H1 (cell line): ENCODE data around the gene CLDN7. TPM values are rescaled to one million over a fixed set of nuclear protein-coding genes. Genes with fewer than 3 reads are reported as not detected.

Experiments used
- CTCF ChIA-PET: fragments of 300-600 bp; sonication (Branson Sonifier 250); formaldehyde crosslinking; loops from one replicate; lab custom pipeline; 2021; ENCODE audit not compliant: partially characterized antibody; lab: Charles Lee
- POLR2A ChIA-PET: fragments of 300-600 bp; sonication (Branson Sonifier 250); formaldehyde crosslinking; loops from one replicate; lab custom pipeline; 2021; ENCODE audit warnings: inconsistent platforms; ENCODE audit not compliant: partially characterized antibody; lab: Charles Lee
- DNase-seq, 2 experiments: peaks; one replicate each; pipeline versions ENCODE4 v3.0.0 to v3.0.0-alpha.2; 2010 to 2022; ENCODE audit warnings: low spot score in 2 of 2, low read depth in 1 of 2, mixed read lengths in 1 of 2
- FAIRE-seq: peaks from 2 replicates; lab custom pipeline; 2011; peaks lifted over from hg19 to GRCh38; lab: Jason Lieb, UNC
- H2AFZ ChIP-seq: 2 replicates; pipeline ENCODE4 v1.8.1; 2012; ENCODE audit warnings: low read length, inconsistent platforms
- H2AK5ac ChIP-seq: 2 replicates; pipeline ENCODE4 v1.6.1; 2013; ENCODE audit warnings: low read depth, low read length
- H2BK120ac ChIP-seq: replicated peaks from 2 replicates; pipeline ENCODE3; 2013; ENCODE audit warnings: low read depth, low read length, inconsistent platforms
- H2BK12ac ChIP-seq: 2 replicates; pipeline ENCODE4 v1.6.1; 2013; ENCODE audit warnings: low read depth, low read length
- H2BK15ac ChIP-seq: 2 replicates; pipeline ENCODE4 v1.6.1; 2013; ENCODE audit warnings: low read length
- H2BK20ac ChIP-seq: 2 replicates; pipeline ENCODE4 v1.6.1; 2013; ENCODE audit warnings: low read length
- H2BK5ac ChIP-seq: 2 replicates; pipeline ENCODE4 v1.6.1; 2013; ENCODE audit warnings: low read depth, low read length
- H3K14ac ChIP-seq: 2 replicates; pipeline ENCODE4 v1.6.1; 2013; ENCODE audit warnings: inconsistent platforms; ENCODE audit not compliant: insufficient read length
- H3K18ac ChIP-seq: 2 replicates; pipeline ENCODE4 v1.6.1; 2013; ENCODE audit warnings: low read length; ENCODE audit errors: extremely low read depth
- H3K23ac ChIP-seq: 2 replicates; pipeline ENCODE4 v1.6.1; 2013; ENCODE audit warnings: inconsistent platforms; ENCODE audit not compliant: insufficient read length
- H3K23me2 ChIP-seq: 2 replicates; pipeline ENCODE4 v1.6.1; 2013; ENCODE audit warnings: low read depth, low read length
- H3K27ac ChIP-seq: 2 replicates; pipeline ENCODE4 v1.6.1; 2011; ENCODE audit warnings: low read depth, low read length, inconsistent platforms
- H3K27me3 ChIP-seq, 4 experiments: replicated peaks in 1 of 4; 1 replicate in 1 of 4; 2 replicates in 3 of 4; pipeline versions ENCODE4 v1.6.1 to v1.8.1; 2011 to 2013; ENCODE audit warnings: low read length in 3 of 4, mild to moderate bottlenecking in 3 of 4, inconsistent platforms in 2 of 4, mixed read lengths in 2 of 4, moderate library complexity in 1 of 4; ENCODE audit not compliant: control insufficient read depth in 3 of 4, insufficient read depth in 3 of 4; ENCODE audit errors: extremely low read depth in 1 of 4
- H3K36me3 ChIP-seq, 4 experiments: 2 replicates each; pipeline versions ENCODE4 v1.6.1 to v1.8.1; 2011 to 2013; ENCODE audit warnings: mild to moderate bottlenecking in 4 of 4, low read length in 3 of 4, moderate library complexity in 2 of 4, control low read depth in 1 of 4, inconsistent platforms in 1 of 4; ENCODE audit not compliant: insufficient read depth in 4 of 4, control insufficient read depth in 2 of 4
- H3K4ac ChIP-seq: replicated peaks from 2 replicates; pipeline ENCODE3; 2013; ENCODE audit warnings: low read length, low read depth, mixed read lengths, inconsistent platforms; ENCODE audit not compliant: insufficient read length
- H3K4me1 ChIP-seq, 4 experiments: replicated peaks in 1 of 4; 1 replicate in 1 of 4; 2 replicates in 3 of 4; pipeline versions ENCODE4 v1.6.1 to v1.8.1; 2011 to 2013; ENCODE audit warnings: low read length in 3 of 4, inconsistent platforms in 2 of 4, mixed read lengths in 1 of 4; ENCODE audit not compliant: insufficient read depth in 4 of 4, control insufficient read depth in 3 of 4
- H3K4me2 ChIP-seq, 2 experiments: 2 replicates each; pipeline versions ENCODE4 v1.6.1 to v1.8.1; 2011 to 2013; ENCODE audit warnings: low read depth in 2 of 2, low read length in 2 of 2, control low read depth in 1 of 2, inconsistent platforms in 1 of 2, mild to moderate bottlenecking in 1 of 2; ENCODE audit not compliant: insufficient read depth in 1 of 2
- H3K4me3 ChIP-seq, 4 experiments: fragments of 200-600, 300-600 bp in 1 of 4; sonication (generic), shearing (Covaris generic), sonication (Bioruptor Twin) in 1 of 4; 2 replicates each; pipeline versions ENCODE4 v1.5.1 to v1.8.1; 2011 to 2016; ENCODE audit warnings: low read length in 4 of 4, low read depth in 3 of 4, control low read depth in 2 of 4, inconsistent platforms in 2 of 4, mild to moderate bottlenecking in 2 of 4, mixed read lengths in 1 of 4, moderate library complexity in 1 of 4; ENCODE audit not compliant: insufficient read depth in 2 of 4; ENCODE audit errors: extremely low read depth in 1 of 4
- H3K56ac ChIP-seq: replicated peaks from 2 replicates; pipeline ENCODE3; 2013; ENCODE audit warnings: low read depth, mild to moderate bottlenecking, mixed read lengths, low read length, inconsistent platforms; ENCODE audit not compliant: insufficient read length
- H3K79me1 ChIP-seq: 2 replicates; pipeline ENCODE4 v1.6.1; 2013; ENCODE audit warnings: low read depth, low read length, control low read depth
- H3K79me2 ChIP-seq, 2 experiments: 2 replicates each; pipeline versions ENCODE4 v1.6.1 to v1.8.1; 2012 to 2013; ENCODE audit warnings: low read length in 2 of 2, mild to moderate bottlenecking in 2 of 2, inconsistent platforms in 1 of 2; ENCODE audit not compliant: insufficient read depth in 2 of 2, control insufficient read depth in 1 of 2
- H3K9ac ChIP-seq, 4 experiments: replicated peaks in 1 of 4; 1 replicate in 1 of 4; 2 replicates in 3 of 4; pipeline versions ENCODE4 v1.6.1 to v1.8.1; 2011 to 2013; ENCODE audit warnings: low read depth in 3 of 4, low read length in 3 of 4, control low read depth in 2 of 4, mild to moderate bottlenecking in 2 of 4, moderate library complexity in 2 of 4, inconsistent platforms in 1 of 4; ENCODE audit errors: extremely low read depth in 1 of 4
- H3K9me3 ChIP-seq, 2 experiments: 2 replicates each; pipeline versions ENCODE4 v1.6.1 to v1.8.1; 2012 to 2013; ENCODE audit warnings: mild to moderate bottlenecking in 2 of 2, moderate library complexity in 2 of 2, control low read depth in 1 of 2, inconsistent platforms in 1 of 2, low read depth in 1 of 2, low read length in 1 of 2, mixed read lengths in 1 of 2; ENCODE audit not compliant: insufficient read depth in 2 of 2
- H4K20me1 ChIP-seq, 2 experiments: replicated peaks in 1 of 2; 2 replicates each; pipeline versions ENCODE3 to v1.8.1; 2011 to 2013; ENCODE audit warnings: inconsistent platforms in 2 of 2, low read length in 2 of 2, mild to moderate bottlenecking in 1 of 2; ENCODE audit not compliant: insufficient read depth in 2 of 2, control insufficient read depth in 1 of 2
- H4K5ac ChIP-seq: 2 replicates; pipeline ENCODE4 v1.6.1; 2013; ENCODE audit warnings: low read length, low read depth, mixed read lengths, inconsistent platforms; ENCODE audit not compliant: insufficient read length
- H4K8ac ChIP-seq: 2 replicates; pipeline ENCODE4 v1.8.0; 2013; ENCODE audit warnings: mild to moderate bottlenecking, moderate library complexity, low read length, inconsistent platforms; ENCODE audit not compliant: insufficient read depth; ENCODE audit errors: extremely low read depth
- H4K91ac ChIP-seq: replicated peaks from 2 replicates; pipeline ENCODE3; 2013; ENCODE audit warnings: low read length, mixed read lengths, inconsistent platforms; ENCODE audit not compliant: insufficient read length
- ASH2L ChIP-seq: fragments of 200-600, 300-600 bp; sonication (generic); IDR thresholded peaks from one replicate; pipeline ENCODE4 v1.7.1; 2017; ENCODE audit warnings: low read length
- CHD1 ChIP-seq: IDR thresholded peaks from 2 replicates; pipeline ENCODE4 v1.6.1; 2012; ENCODE audit warnings: low read depth, low read length, improper control_type of control experiment
- CREB1 ChIP-seq: IDR thresholded peaks from 2 replicates; pipeline ENCODE4 v1.6.1; 2012; ENCODE audit warnings: inconsistent platforms
- NRF1 ChIP-seq: IDR thresholded peaks from 2 replicates; pipeline ENCODE4 v1.6.1; 2011; ENCODE audit warnings: mild to moderate bottlenecking, low read depth, low read length, improper control_type of control experiment
- POLR2A ChIP-seq, 2 experiments: IDR thresholded peaks; 1 replicate in 1 of 2; 2 replicates in 1 of 2; pipeline ENCODE4 v1.6.1; 2011; ENCODE audit warnings: low read depth in 2 of 2, low read length in 2 of 2, mild to moderate bottlenecking in 2 of 2; ENCODE audit errors: control extremely low read depth in 1 of 2
- POLR2AphosphoS5 ChIP-seq: IDR thresholded peaks from 2 replicates; pipeline ENCODE4 v1.6.1; 2011; ENCODE audit warnings: low read depth, low read length
- ZNF274 ChIP-seq: IDR thresholded peaks from 2 replicates; pipeline ENCODE4 v1.7.0; 2012; ENCODE audit warnings: low read length, borderline replicate concordance; ENCODE audit errors: extremely low read depth
- WGBS, 2 experiments: shearing (Covaris generic) in 1 of 2; methylation state at CpG; one replicate each; pipeline versions ENCODE4 v1.1.6 to v1.1.7; 2013 to 2015; ENCODE audit warnings: low lambda C conversion rate in 2 of 2, mixed read lengths in 2 of 2, inconsistent platforms in 1 of 2, low coverage in 1 of 2, missing lambda C conversion rate in 1 of 2; ENCODE audit not compliant: insufficient replicate concordance in 2 of 2, insufficient coverage in 1 of 2, insufficient read length in 1 of 2; ENCODE audit errors: extremely low coverage in 1 of 2, missing lambda C conversion rate in 1 of 2; 5-methylcytosine and 5-hydroxymethylcytosine counted together
- polyA plus RNA-seq, 7 experiments: library from polyadenylated mRNA; depleted of rRNA in 3 of 7; stranded (reverse) in 5 of 7; unstranded in 2 of 7; fragments of >200 nt in 5 of 7; fragments of 200-250 nt in 2 of 7; gene quantifications; 1 replicate in 5 of 7; 2 replicates in 1 of 7; 4 replicates in 1 of 7; pipeline versions ENCODE4 v1.2.1 to v1.2.3, GENCODE V29; 2011 to 2013; ENCODE audit warnings: missing spikeins in 2 of 7, mixed read lengths in 2 of 7
- total RNA-seq: library from RNA; stranded (reverse); fragmentation: NEBNext Ultra II Directional; extraction: Animal tissue kit (Norgen Biotek cat#: 25700); gene quantifications from 2 replicates; pipeline ENCODE4 v1.2.1, GENCODE V29; 2021
- TF ChIP-seq, protein P1 (sequence below): IDR thresholded peaks from 2 replicates; pipeline ENCODE4 v1.6.1; 2012; ENCODE audit warnings: low read length, inconsistent platforms

CLDN7 gene
- total and polyA plus RNA-seq, 2 of the 8 experiments (the other 6 are each of a cell fraction or from before 2014, with no cell fraction given): 118 to 119 TPM

DNA sequence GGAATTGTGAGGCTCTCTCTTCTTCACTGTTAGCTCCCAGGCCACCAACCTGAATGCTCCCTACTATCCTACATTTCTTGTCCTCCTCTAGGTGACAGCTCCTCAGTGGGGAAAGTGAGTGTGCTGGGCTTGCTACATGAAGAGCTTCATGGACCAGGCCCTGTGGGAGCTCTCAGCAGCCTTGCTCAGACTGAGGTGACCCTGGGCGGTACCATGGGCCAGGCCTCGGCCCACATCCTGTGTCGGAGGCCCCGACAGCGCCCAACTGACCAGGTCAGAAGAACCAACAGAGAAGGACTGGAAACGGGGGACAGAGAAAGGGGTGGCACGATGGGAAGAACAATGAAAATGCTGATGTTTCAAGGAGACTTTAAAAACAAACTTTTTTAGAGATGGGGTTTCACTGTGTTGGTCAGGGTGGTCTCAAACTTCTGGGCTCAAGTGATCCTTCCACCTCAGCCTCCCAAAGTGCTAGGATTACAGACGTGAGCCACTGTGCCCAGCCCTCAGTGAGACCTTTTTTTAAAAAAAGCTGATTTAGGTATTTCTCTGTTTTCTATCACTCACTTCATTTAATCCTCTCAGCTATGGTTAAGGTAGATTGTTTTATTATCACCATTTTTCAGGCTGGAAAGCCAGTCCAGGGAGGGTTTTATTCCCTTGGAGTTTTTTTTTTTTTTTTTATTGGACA, 5.4 kb downstream of the CLDN7 start:
- H4K20me1 ChIP-seq: peaks cover 6 to 13% of the 10 kb centered on the region in 2 experiments
- no peak overlapping the region for H2BK20ac ChIP-seq
- peaks cover 0 to 42% of the 10 kb centered on the region in 2 experiments; a peak in 2 of 4 replicates for H3K79me2 ChIP-seq
- H3K4me2 ChIP-seq: no peak overlapping the region
- H2AK5ac ChIP-seq: no peak overlapping the region
- ChIA-PET CTCF (interaction anchor here (0.6 to 2.5 kb wide), 6 partner anchors 9 to 423 kb away, joined by 3 to 9 read pairs (median 4); no protein-coding TSS in a partner anchor), POLR2A (interaction anchor here (0.6 to 13.7 kb wide), 21 partner anchors 8 to 319 kb away, joined by 3 to 161 read pairs (median 4); partner anchors contain the start of genes ACADVL, ACAP1, DLG4 and DVL2)
- no peak overlapping the region for H3K23ac ChIP-seq
- H2BK120ac ChIP-seq: no peak overlapping the region
- H3K9ac ChIP-seq: no peak overlapping the region
- H2BK15ac ChIP-seq: no peak overlapping the region
- H3K23me2 ChIP-seq: peaks cover 12% of the 10 kb centered on the region; the same call in 1 of the 2 replicates
- TF ChIP-seq ASH2L: no peak
- TF ChIP-seq NRF1: no peak
- TF ChIP-seq POLR2AphosphoS5: peak; percentile 77; the same call in 1 of the 2 replicates
- no peak for TF ChIP-seq ZNF274
- no peak for TF ChIP-seq CHD1
- TF ChIP-seq, protein P1, sequence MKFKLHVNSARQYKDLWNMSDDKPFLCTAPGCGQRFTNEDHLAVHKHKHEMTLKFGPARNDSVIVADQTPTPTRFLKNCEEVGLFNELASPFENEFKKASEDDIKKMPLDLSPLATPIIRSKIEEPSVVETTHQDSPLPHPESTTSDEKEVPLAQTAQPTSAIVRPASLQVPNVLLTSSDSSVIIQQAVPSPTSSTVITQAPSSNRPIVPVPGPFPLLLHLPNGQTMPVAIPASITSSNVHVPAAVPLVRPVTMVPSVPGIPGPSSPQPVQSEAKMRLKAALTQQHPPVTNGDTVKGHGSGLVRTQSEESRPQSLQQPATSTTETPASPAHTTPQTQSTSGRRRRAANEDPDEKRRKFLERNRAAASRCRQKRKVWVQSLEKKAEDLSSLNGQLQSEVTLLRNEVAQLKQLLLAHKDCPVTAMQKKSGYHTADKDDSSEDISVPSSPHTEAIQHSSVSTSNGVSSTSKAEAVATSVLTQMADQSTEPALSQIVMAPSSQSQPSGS: no peak
- TF ChIP-seq CREB1: no peak
- peak in 1 of 2 experiments; percentile 89; a peak in 2 of 3 replicates for TF ChIP-seq POLR2A (IDR thresholded peaks at IDR 0.05; ENCODE audit: control extremely low read depth in 1 of 2, low read depth in 2 of 2, low read length in 2 of 2)
- no peak overlapping the region for H2BK12ac ChIP-seq
- H2BK5ac ChIP-seq: no peak overlapping the region
- FAIRE-seq: no peak
- H3K27ac ChIP-seq: no peak overlapping the region
- H3K56ac ChIP-seq: no peak overlapping the region
- H3K4me1 ChIP-seq: peaks cover 3 to 7% (median 4%) of the 10 kb centered on the region in 4 experiments; a peak in 6 of 7 replicates
- H4K5ac ChIP-seq: no peak overlapping the region
- H3K4ac ChIP-seq: no peak overlapping the region
- peaks cover 2 to 41% (median 21%) of the 10 kb centered on the region in 4 experiments for H3K36me3 ChIP-seq
- no peak overlapping the region for H4K91ac ChIP-seq
- peaks cover 11% of the 10 kb centered on the region for H3K79me1 ChIP-seq
- no peaks in the 10 kb centered on the region for H3K27me3 ChIP-seq
- no peaks in the 10 kb centered on the region for H3K9me3 ChIP-seq
- no peak overlapping the region for H3K18ac ChIP-seq
- no peak overlapping the region for H3K14ac ChIP-seq
- H4K8ac ChIP-seq: no peak overlapping the region
- WGBS, 2 experiments: 95% methylated on average over 8 of the region's 8 CpGs; no CpG with 5 or more reads in 1 of the 2 experiments
- no peak for DNase-seq
- no peak overlapping the region for H3K4me3 ChIP-seq
- H2AFZ ChIP-seq: no peak overlapping the region
